HG03442 (cell line): ENCODE data around the gene ADGRG1.

Source experiments
- ATAC-seq: cut with Tn5 transposase; IDR thresholded peaks from one replicate; pipeline ENCODE4 v1.9.1; 2021; ENCODE audit warnings: mild to moderate bottlenecking, moderate library complexity; ENCODE audit not compliant: unreplicated experiment

The ADGRG1 gene

DNA sequence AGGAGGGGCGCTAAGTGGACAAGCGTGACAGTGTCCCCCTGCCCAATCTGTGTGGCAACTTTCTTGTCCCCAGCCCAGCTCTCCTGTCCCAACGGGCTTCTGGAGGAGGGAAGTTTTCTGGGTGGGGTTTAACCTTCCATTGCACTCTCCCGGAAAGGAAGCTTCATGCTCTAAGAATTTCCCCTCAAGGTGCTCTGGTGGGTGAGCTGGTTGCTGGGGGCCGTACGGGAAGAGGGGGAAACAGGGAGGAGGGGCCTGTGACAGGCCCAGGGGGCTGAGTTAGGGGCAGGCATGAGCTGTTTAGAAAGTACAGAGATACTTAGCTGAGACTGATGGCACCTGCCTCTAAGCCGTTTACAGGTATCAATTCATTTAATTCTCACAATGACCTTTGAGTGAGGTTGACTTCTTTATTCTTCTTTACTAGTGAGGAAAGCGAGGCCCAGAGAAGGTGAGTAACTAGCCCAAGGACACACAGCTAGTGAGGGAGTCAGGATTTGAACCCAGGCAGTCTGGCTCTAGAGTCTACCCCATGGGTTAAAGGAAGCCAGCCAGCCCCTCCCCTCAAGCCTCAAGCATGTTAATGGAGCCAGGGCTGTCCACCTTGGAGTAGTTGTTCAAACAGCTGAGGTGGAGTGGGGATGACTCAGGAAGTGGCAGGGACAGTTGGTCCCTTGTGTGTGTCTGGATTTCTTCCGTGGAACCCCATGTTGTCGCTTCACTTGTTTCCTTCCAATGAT lies 18.9 kb downstream of the ADGRG1 start:
- ATAC-seq, result no peak

DNA sequence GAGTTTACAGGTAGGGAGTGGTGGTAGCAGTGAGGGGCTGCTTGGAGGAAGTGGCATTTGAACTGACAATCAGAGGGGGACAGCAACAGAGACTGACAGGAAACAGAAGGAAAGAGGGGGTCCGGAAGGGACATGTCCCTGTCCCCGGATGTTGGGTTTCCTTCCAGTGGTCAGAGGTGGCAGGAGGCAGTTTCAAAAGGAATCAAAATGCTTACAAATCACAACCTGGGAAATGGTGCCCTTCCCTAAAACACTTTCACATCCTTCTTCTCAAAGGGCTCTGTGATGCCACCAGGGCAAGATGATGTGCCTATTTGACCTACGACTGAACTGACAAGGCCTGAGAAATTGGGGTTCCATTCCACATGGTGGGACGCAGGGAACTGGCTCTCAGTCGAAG lies 19.7 kb downstream of the ADGRG1 start:
- ATAC-seq, result no peak

DNA sequence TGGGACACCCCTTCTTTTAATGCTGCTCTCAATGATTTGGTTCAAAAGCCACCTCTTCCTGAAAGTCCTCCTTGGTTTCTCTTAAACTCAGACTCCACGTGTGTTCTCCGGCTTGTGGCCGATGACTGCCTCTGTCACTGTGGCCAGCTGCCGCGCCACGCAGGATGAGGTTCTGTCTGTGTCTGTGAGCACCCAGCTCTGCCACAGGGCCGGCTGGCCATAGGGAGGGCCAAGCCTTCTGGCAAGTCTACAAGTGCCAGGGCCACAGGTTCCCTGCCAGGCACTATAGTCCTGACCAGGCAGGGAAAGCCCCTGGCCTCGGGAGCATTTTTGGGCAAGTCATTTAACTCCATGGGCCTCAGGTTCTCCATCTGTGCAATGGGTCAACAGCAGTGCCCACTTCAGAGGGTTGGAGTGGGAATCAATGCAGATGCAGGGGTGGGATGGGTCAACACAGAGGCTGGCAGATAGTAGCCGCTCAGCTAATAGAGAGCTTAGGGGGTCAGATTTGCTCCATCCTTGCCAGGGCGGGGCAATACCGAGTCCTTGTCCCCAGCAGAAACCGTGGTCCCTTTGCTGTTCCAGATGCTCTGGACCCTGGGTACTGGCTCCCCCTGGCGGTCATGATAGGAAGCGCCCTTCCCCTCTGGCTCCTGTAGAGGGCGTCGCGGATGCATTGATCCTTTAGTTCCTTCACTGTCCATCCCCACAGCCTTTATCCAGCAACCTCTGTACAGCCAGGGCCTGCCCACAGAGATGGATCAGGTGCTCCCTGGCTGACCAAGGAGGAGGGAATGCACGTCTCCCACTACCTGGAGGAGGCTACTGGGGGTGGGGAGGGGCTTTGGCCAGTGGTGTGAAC lies 20.4 kb downstream of the ADGRG1 start:
- peak; percentile 60 for ATAC-seq

DNA sequence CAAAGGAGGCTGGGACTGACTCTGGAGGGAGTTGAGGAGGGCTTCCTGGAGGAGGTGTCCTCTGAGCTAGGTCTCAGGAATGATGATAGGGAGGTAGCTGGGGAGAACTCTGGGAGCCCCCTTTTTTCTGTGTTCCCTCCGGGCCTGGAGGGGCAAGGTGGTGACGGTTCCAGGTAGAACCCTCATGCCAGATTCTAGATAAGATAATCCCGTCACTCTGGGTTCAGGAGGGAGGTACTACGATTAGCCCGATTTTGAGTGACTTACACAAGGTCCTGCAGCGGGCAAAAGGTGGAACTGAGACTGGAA lies 21.0 kb downstream of the ADGRG1 start:
- ATAC-seq, result no peak

DNA sequence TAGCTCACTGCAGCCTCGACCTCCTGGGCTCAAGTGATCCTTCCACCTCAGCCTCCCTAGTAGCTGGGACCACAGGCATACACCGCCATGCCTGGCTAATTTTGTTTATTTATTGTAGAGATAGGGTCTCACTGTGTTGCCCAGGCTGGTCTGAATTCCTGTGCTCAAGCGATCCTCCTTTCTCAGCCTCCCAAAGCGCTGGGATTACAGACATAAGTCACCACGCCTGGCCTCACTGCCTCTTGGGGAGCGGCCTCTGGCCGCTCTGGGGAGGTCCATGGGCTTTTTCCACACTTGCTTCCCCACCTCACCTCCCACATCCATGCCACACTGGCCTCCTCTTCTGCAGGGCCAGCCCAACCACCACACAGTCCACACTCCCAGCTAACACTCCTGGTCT lies 21.4 kb downstream of the ADGRG1 start:
- ATAC-seq, result no peak

DNA sequence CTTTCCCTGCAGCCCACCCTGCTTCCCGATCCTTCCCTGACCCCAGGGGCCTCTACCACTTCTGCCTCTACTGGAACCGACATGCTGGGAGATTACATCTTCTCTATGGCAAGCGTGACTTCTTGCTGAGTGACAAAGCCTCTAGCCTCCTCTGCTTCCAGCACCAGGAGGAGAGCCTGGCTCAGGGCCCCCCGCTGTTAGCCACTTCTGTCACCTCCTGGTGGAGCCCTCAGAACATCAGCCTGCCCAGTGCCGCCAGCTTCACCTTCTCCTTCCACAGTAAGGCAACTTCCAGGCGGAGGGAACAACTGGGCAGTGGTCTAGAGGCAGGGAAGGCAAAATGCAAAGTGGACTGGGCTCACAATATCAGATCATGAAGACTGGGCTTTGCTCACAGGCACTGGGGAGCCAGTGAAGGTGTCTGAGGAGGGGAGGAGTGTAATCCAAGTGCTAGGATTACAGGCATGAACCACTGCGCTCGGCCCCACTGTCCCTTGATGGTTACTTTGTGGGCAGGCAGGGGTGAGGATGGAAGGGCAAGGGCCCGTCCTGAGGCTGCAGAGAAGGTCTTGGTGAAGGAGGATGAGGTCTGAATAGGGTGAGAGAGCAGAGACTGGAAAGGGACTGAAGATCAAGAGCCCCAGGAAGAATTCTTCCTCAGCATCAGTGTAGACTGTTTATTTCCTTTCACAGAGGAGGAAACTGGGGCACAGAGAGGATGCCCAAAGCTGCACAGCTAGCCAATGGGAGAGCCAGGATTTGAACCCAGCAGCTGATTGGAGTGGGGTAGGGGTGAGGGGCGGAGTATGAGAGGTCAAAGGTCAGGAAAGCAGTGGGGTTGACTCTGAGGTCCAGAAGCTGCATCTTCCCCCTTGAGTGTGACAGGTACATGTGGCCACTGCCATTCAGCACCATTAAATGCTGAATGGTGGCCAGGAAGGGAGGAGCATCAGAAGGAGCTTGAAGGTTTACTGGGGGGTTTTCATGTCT lies 23.2 kb downstream of the ADGRG1 start:
- ATAC-seq, result no peak

DNA sequence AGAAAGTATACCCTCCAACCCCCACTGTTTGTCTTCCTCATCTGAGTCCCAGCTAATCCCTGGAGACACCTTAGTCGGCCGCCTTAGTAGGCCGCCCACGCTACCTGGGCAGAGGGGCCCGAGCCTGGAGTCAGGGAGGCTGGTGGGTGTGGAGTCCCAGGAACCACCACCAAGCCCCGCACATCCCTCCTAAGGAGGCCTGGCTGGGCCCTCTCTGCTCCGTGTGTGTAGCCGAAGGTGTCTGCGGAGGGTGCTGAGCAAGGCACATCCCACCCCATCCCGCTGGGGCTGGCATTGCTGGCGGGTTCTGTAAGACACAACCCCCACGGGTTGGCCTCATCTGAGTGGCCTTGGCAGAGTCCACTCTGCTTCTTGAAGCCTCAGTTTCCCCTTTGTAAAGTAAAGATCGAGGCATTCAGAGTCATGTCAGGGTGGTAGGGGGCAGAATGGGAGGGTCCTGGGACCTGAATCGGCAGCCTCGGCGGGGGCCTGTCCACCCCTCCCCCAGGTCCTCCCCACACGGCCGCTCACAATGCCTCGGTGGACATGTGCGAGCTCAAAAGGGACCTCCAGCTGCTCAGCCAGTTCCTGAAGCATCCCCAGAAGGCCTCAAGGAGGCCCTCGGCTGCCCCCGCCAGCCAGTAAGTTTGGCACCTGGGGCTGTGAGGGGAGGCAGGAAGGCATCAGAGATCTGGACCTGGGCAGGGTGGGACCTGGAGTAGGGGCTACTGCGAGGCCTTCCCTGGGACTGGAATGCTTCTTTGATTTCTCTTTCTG lies 24.5 kb downstream of the ADGRG1 start:
- no peak for ATAC-seq

DNA sequence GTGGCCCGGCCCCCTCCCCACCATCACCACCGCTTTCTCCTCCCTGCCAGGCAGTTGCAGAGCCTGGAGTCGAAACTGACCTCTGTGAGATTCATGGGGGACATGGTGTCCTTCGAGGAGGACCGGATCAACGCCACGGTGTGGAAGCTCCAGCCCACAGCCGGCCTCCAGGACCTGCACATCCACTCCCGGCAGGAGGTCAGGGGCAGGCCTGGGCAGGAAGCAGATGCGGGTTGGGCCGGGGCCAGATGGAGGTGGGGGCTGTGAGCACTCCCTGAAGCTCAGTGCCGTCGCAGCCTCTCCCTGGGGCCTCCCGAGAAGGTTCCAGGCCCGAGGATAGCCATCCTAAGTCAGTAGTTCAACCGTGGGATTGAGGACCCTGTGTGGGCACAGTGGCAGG lies 25.5 kb downstream of the ADGRG1 start:
- no peak for ATAC-seq

DNA sequence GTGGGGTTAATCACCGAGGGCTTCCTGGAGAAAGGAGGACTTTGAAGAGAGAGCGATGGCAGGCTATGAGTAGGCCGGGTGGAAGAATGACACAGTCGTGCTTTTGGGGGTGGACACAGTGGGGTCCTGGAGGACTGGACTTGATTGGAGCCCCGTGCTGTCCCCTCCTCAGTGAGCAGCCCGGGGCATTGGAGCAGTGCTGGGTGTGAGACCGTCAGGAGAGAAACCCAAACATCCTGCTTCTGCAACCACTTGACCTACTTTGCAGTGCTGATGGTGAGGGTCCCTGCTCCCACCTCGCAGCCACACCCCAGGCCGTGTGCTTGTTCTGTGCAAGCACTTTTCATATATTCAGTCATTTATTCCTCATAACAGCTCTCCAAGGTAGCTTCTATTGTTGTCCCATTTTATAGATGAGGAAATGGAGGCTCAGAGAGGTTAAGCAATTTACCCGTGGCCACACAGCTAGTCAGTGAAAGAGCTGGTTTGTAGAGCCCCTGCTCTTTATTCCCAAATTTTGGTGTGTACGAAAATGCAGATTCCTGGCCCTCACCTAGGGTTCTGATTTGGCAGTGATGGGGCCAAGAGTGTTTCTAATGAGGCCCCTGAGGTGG lies 28.0 kb downstream of the ADGRG1 start:
- ATAC-seq, result no peak

DNA sequence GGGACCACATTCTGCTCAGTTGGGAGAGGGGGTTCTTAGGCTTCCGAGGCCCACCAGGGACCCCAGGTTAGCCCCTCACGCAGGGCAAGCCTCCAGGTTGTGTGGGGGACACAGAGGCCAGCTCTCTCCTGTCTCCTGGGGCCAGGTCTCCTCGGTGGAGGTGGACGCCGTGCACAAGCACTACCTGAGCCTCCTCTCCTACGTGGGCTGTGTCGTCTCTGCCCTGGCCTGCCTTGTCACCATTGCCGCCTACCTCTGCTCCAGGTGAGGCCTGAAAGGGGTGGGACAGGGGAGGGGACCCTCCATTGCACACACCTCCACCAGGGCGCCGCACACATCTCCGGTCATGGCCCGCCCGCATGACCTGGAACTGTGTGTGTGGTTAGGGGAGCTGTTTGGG lies 28.8 kb downstream of the ADGRG1 start:
- no peak for ATAC-seq

DNA sequence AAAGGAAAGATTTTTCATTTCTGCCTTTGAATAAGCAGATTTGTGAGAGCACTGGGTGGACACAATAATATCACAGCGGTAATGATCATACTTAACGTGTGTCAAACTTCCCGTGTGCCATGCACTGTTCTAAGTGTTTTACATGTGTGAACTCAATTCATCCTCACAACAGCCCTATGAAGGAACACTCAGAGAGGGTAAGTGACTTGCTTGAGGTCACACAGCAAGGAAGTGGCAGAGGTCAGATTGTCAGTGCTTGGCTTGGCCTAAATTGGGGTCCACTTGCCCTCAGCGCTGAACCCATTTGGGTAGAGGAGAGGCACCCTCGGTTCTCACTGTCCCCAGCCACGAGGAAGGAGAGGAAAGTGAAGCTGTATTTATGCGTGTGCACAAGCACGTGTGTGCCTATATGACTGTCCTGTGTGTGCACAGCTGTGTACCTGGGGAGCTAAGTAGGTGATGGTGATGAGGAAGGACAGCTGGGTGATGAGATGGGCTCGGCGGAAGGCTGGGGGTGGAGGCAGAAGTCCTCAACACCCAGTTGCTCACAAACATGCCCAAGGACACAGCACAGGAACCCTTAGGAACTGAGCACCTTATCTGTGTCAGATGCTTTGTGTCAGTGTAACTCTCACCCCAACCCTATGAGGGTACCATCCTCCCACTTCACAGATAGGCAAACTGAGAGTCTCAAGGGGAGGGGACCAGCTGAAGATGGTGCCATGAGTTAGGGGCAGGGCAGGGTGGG lies 29.9 kb downstream of the ADGRG1 start:
- no peak for ATAC-seq

DNA sequence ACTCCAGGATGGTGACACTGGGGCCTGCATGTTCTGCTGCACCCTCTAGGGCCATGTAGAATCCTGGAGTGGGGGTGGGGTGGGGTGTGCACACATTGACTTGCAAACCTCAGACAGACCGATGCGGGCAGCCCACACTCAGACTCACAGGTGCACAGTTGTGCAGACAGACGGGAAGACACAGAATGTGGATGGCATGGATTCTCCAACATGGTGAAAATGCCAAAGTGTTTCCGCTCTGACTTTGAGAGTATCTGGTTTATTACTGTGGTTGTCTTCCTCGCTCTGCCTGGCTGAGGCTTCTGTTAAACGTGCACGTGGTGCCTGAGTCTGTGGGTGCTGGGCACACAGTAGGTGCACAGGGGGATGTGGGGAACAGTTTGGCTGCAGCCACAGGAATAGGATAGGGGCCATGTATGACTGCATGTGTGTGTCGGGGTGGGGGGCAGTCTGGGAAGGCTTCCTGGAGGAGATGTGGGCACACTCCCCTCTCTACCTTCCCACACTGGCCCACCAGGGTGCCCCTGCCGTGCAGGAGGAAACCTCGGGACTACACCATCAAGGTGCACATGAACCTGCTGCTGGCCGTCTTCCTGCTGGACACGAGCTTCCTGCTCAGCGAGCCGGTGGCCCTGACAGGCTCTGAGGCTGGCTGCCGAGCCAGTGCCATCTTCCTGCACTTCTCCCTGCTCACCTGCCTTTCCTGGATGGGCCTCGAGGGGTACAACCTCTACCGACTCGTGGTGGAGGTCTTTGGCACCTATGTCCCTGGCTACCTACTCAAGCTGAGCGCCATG lies 30.6 kb downstream of the ADGRG1 start:
- ATAC-seq, result no peak

DNA sequence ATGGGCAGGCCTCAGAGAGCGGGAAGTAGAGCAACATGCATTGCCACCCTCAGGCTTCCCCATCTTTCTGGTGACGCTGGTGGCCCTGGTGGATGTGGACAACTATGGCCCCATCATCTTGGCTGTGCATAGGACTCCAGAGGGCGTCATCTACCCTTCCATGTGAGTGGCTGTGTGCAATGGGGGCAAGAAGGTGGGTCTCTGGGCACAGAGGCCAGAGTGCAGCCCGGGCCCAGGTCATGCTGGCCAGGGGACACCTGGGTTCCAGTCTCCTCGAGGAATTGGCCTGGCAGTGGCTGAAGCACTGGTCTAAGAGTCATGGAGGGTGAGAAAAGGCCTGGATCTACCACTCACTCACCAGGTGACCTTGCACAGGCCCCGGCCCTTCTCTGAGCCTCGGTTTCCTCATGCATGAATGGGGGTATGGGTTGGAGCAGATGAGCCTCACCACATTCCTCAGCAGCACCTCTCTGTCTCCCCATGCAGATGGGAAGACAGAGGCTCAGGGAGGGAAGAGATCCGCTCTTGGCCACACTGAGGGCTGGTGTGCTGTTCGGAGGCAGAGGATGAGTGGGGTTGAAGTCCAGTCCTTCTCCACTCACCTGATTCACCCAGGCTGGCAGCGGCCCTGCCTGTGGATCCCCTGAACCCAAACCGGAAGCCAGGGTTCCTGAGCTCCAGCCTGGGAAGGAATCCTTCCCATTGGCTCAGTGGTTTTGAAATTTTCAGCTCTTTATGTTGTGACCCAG lies 32.5 kb downstream of the ADGRG1 start:
- ATAC-seq, result no peak

DNA sequence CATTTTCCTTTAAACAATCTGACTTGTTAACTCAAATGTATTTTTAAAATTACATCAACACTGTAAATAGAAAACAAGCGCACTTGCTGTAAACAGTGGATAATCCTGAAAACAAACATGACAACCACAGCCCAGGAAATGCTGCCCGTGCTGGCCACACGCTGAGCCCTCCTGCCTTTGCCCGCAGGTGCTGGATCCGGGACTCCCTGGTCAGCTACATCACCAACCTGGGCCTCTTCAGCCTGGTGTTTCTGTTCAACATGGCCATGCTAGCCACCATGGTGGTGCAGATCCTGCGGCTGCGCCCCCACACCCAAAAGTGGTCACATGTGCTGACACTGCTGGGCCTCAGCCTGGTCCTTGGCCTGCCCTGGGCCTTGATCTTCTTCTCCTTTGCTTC lies 33.1 kb downstream of the ADGRG1 start:
- no peak for ATAC-seq

DNA sequence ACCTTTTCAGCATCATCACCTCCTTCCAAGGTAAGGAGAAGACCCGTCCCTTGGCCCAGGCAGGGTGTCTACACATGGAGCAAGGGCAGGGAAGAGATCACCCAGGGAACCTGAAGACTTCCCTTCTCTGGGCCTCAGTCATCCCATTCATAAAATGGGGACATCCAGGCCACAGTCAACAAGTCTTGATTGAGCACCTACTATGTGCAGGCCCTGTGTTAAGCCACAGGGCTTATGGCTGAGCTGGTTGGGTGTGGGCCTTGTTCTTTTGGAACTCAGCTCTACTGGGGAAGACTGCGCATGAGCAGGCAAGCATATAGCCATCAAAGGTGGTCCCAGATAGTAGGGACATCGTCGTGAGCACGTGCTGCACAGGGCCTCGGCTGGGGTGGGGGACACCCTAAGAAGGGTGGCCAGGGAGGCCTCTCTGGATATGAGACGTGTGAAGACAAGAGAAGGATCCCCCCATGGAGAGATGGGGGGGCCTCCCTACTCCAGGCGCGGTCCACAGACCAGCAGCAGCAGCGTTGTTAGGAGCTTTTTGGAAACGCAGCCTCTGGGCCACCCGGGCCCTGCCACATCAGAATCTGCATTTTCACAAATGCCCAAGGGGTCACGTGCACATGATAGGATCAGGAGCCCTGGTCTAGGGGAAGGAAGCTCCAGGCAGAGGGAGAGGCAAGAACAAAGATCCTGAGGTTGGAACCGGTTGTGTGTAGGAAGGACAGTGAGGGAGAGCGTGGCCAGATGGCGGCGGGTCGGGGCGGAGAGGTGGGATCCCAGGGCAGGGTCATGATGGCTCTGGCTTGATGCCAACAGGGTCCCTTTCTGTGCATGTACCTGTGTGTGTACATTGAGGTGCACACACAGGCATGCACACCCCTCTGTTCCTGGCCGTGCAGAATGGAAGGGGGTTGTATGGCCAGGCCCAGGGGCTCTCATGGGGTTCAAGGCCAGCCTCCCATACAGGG lies 33.8 kb downstream of the ADGRG1 start:
- no peak for ATAC-seq

DNA sequence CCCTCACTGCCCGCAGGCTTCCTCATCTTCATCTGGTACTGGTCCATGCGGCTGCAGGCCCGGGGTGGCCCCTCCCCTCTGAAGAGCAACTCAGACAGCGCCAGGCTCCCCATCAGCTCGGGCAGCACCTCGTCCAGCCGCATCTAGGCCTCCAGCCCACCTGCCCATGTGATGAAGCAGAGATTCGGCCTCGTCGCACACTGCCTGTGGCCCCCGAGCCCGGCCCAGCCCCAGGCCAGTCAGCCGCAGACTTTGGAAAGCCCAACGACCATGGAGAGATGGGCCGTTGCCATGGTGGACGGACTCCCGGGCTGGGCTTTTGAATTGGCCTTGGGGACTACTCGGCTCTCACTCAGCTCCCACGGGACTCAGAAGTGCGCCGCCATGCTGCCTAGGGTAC lies 35.0 kb downstream of the ADGRG1 start:
- ATAC-seq, result no peak
